GM08714 (cell line): ENCODE results near the gene SSUH2.

ENCODE experiments used
- H3K4me3 ChIP-seq: fragments of 200-500 bp; sonication (Bioruptor generic); 2 replicates; pipeline ENCODE4 v1.5.1; 2014; ENCODE audit warnings: mild to moderate bottlenecking, low read length, inconsistent platforms
- ZNF274 ChIP-seq: IDR thresholded peaks from 2 replicates; pipeline ENCODE4 v1.6.1; 2012; ENCODE audit warnings: mild to moderate bottlenecking, low read depth, low read length

Gene SSUH2

DNA sequence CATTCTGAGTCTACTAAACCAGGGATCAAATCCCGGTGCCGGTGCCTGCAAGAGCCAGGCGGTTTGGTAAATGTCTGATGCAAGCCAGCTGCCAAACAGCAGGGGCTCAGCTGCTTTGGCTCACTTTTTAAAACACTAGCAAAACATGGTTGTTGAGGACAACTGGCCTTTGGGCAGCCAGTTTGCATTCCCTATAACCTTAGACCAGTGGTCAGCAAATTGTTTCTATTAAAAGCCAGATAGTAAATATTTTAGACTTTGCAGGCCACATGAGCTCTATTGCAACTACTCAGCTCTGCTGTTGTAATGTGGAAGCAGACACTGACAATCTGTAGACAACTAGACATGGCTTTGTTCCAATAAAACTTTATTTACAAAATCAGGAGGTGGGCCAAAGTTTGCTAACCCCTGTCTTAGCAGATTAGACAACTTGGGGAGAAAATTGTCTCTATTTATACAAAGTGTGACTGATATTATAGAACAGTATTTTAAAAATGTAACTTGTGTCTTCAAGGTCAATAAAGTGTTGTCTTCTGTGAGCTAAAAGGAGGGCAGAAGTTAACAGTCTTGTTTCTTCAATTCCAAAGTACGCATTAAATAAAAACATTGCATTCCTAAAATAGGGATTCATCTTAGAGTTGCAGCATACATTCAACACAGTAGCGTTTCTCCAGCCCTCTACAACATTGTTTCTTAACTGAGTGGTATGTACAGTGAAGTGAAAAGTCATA is 67.6 kb downstream of the SSUH2 start:
- TF ChIP-seq ZNF274 = no peak
- no peak overlapping the region for H3K4me3 ChIP-seq

DNA sequence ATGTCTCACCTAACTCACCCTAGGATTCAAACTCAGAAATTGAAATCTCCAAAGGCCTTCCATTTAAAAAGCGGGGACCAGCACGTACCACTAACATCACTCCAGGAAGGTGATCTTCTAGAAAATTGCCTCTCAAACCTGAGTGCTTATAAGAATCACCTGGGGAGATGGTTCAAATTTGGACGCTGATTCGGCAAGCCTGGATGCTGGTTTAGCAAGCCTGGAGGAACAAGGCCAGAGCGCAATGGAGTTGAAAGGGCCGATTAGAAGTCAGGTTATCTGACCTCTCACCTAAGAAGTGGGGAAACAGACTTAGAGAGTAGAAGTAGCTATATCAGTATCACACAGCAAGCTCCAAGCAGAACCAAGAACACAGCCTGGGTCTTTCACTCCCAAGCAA is 68.2 kb downstream of the SSUH2 start:
- TF ChIP-seq ZNF274 = no peak
- H3K4me3 ChIP-seq = no peak overlapping the region

DNA sequence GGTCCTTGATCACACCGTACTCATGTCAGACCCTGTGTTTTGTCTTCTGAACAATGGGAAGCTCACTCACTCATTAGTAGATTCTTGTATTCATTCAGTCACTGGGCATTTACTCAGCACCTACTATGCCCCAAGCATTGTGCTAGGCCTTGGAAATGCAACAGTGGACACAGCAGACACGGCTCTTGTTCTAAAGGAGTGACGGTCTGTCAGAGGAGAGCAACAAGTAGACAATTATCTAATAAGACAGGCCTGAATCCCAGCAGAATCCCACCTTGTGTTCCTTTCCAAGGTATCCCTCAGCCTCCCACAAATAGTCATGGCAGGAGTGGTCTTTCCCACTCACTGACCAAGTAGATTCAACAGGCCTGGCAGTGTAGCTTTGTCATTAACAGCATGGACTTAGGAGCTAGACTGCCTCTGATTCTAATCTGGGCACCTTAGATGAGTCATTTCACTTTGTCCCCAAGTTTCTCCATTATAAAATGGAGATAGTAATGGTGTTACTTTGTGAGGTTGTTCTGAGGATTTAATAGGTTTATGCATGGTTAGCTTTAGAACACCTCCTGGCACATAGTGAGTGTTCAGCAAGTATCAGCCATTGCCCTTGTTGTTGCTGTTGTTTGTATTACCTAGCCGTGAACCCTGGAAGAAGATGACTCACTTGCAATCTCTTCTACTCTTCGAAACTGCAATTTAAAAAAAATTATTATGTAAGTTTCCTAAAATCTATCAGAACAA is 69.1 kb downstream of the SSUH2 start:
- no peak for TF ChIP-seq ZNF274
- H3K4me3 ChIP-seq = no peak overlapping the region

DNA sequence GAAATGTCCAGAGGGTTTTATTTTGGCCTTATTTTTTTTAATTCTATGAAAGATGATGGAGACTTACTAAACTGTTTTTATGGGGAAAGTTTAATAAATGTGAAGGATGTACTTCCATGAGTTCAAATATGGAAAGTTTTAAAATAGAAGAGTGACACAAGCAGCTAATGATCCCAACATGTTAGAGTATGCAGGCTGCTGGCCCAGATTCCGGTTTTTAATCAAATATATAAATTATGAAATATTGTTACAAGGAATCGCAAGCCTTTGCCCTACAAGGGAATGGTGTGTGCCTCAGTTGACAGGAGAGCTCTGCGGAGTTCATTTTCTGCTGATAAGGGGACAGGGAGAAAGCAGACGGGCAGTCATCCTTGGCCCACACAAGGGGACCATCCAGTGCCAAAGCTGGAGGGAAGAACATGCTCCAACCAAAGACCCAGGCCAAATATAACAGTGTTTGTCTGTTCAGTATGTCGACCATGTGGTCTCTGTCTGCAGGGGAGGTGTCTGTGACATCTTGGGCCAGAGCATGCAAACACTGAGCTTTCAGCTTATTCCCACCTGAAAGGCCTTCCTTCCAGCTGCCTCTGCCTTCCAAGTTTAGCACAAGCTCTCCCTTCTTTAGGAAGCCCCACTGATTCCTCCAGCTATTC is 69.8 kb downstream of the SSUH2 start:
- no peak for TF ChIP-seq ZNF274
- H3K4me3 ChIP-seq = no peak overlapping the region

DNA sequence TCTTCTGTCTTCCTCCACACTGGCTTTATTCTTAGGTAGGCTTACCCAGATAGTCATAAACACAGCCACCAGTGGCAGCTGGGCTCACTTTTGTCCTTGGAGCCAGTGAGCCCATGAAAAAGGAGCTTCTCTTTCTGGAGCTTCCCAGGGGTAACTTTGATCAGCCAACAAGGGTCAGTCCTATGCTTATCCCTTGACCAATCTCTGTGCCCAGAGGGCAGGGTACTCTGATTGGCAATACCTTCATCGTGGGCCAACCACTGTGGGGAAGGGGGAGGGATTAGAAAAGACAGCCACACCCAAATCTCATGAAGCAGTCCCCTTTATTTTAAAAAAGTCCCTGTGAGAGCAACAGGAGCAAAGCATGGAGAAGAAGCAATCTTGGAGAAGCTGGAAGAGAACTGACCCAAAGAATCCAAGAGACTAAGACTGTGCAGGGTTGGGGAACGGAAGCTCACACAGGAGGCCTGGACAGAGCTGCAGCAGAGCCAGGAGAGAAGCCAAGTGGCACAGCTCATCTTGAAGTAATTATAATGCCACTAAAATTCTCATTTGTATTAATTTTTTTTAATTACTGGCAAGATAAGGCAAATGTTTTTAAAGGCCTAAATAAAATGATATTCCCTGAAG is 70.4 kb downstream of the SSUH2 start:
- no peak overlapping the region for H3K4me3 ChIP-seq
- no peak for TF ChIP-seq ZNF274

DNA sequence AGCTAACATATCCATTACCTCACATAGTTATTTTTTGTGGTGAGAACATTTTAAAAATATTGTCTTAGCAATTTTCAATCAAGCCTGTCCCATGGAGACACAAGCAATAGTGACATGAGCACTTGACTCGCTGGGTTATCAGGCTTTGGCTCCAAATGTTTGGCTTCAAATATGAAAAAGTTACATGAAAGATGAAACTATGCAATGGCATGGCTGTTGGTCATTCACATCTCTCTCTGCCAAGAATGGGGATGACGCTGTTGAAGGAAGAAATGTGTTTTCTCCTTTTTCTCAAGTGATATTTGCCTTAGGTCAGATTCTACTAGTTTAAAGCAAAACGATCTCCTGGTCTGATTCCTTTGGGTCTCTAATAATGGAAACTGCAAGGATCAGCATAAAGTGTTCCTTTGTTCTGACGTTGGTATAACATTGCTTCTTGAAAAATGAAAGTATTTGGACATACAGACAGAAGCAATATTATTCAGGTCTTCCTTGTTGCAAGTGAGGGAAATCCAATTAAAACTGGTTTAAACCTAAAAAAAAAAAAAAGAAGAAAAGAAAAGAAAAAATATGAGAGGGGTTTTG is 71.2 kb downstream of the SSUH2 start:
- no peak overlapping the region for H3K4me3 ChIP-seq
- TF ChIP-seq ZNF274 = no peak

DNA sequence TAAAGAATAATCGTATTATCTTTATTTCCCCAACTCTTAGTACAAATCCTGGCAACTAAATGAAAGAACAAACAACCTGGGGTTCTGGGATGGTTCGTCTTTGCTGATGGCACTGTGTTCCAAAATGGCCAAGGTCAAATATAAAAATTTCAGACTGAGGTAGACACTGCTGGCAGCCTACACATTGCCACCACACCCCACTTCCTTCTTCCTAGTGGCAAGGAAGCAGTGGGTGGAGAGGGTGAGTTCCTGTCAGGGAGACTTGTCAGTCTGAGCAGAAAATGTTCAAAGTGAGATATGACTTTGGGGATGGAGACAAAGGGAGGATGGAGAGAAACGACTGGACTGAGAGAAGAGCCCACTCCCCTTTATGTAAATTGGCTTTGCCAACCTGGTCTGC is 73.3 kb downstream of the SSUH2 start:
- H3K4me3 ChIP-seq = no peak overlapping the region
- no peak for TF ChIP-seq ZNF274
